H9 (cell line): ENCODE measurements around the gene COL8A2. TPM values are rescaled to one million over a fixed set of nuclear protein-coding genes. Genes with fewer than 3 reads are reported as not detected.

Experiments used
- DNase-seq: peaks from one replicate; pipeline ENCODE4 v3.0.0-alpha.2; 2017
- H2AFZ ChIP-seq: one replicate; pipeline ENCODE4 v1.6.1; 2013; ENCODE audit warnings: mild to moderate bottlenecking, low read length, control low read depth, moderate library complexity
- H2AK5ac ChIP-seq: 2 replicates; pipeline ENCODE4 v1.6.1; 2013; ENCODE audit warnings: low read length, control low read depth, mixed read lengths; ENCODE audit not compliant: insufficient read length
- H2BK120ac ChIP-seq: one replicate; pipeline ENCODE4 v1.6.1; 2013; ENCODE audit warnings: low read depth, mild to moderate bottlenecking, low read length, control low read depth, inconsistent platforms; ENCODE audit not compliant: poor library complexity, severe bottlenecking
- H2BK12ac ChIP-seq: 2 replicates; pipeline ENCODE4 v1.6.1; 2013; ENCODE audit warnings: low read length, control low read depth, mixed read lengths, low read depth; ENCODE audit not compliant: insufficient read length
- H2BK15ac ChIP-seq: 2 replicates; pipeline ENCODE4 v1.6.1; 2013; ENCODE audit warnings: low read depth, low read length, control low read depth
- H2BK20ac ChIP-seq: one replicate; pipeline ENCODE4 v1.6.1; 2013; ENCODE audit warnings: low read depth, mild to moderate bottlenecking, low read length, control low read depth, inconsistent platforms; ENCODE audit not compliant: poor library complexity, severe bottlenecking
- H2BK5ac ChIP-seq: 2 replicates; pipeline ENCODE4 v1.6.1; 2013; ENCODE audit warnings: low read length, control low read depth, mixed read lengths; ENCODE audit not compliant: insufficient read length
- H3K14ac ChIP-seq: 2 replicates; pipeline ENCODE4 v1.6.1; 2013; ENCODE audit warnings: low read length, control low read depth; ENCODE audit not compliant: insufficient read depth
- H3K18ac ChIP-seq: 2 replicates; pipeline ENCODE4 v1.6.1; 2013; ENCODE audit warnings: low read depth, mild to moderate bottlenecking, mixed read lengths, low read length, control low read depth; ENCODE audit not compliant: insufficient read length
- H3K23ac ChIP-seq: 2 replicates; pipeline ENCODE4 v1.6.1; 2013; ENCODE audit warnings: low read length, control low read depth, mixed read lengths, low read depth; ENCODE audit not compliant: insufficient read length
- H3K23me2 ChIP-seq: 2 replicates; pipeline ENCODE4 v1.6.1; 2013; ENCODE audit warnings: low read depth, mild to moderate bottlenecking, mixed read lengths, low read length, control low read depth; ENCODE audit not compliant: insufficient read length, poor library complexity, severe bottlenecking
- H3K27ac ChIP-seq: 2 replicates; pipeline ENCODE4 v1.5.1; 2013; ENCODE audit warnings: low read length, control low read depth, mixed read lengths, low read depth; ENCODE audit not compliant: insufficient read length
- H3K27me3 ChIP-seq: 2 replicates; pipeline ENCODE4 v1.6.1; 2013; ENCODE audit warnings: low read length, control low read depth, inconsistent platforms; ENCODE audit not compliant: insufficient read depth
- H3K4ac ChIP-seq: 2 replicates; pipeline ENCODE4 v1.6.1; 2013; ENCODE audit warnings: low read depth, mild to moderate bottlenecking, control low read depth, inconsistent platforms, low read length, moderate library complexity
- H3K4me1 ChIP-seq: 2 replicates; pipeline ENCODE4 v1.6.1; 2013; ENCODE audit warnings: low read length, control low read depth, inconsistent platforms; ENCODE audit not compliant: insufficient read depth
- H3K4me2 ChIP-seq: 2 replicates; pipeline ENCODE4 v1.6.1; 2013; ENCODE audit warnings: low read length, control low read depth, mixed read lengths; ENCODE audit not compliant: insufficient read length, insufficient read depth
- H3K56ac ChIP-seq: 2 replicates; pipeline ENCODE4 v1.6.1; 2013; ENCODE audit warnings: low read depth, mild to moderate bottlenecking, mixed read lengths, low read length, control low read depth; ENCODE audit not compliant: insufficient read length
- H3K79me1 ChIP-seq: 2 replicates; pipeline ENCODE4 v1.6.1; 2013; ENCODE audit warnings: low read depth, mild to moderate bottlenecking, moderate library complexity, low read length, control low read depth, inconsistent platforms; ENCODE audit not compliant: insufficient read depth, poor library complexity, severe bottlenecking
- H3K79me2 ChIP-seq: 2 replicates; pipeline ENCODE4 v1.6.1; 2013; ENCODE audit warnings: low read length, control low read depth, inconsistent platforms; ENCODE audit not compliant: insufficient read depth
- H3K9ac ChIP-seq: 2 replicates; pipeline ENCODE4 v1.6.1; 2013; ENCODE audit warnings: low read length, control low read depth, mixed read lengths; ENCODE audit not compliant: insufficient read length; ENCODE audit errors: extremely low read depth
- H3K9me3 ChIP-seq: one replicate; pipeline ENCODE4 v1.6.1; 2013; ENCODE audit warnings: low read depth, low read length, inconsistent platforms; ENCODE audit not compliant: control insufficient read depth
- H3T11ph ChIP-seq: one replicate; pipeline ENCODE4 v1.6.1; 2013; ENCODE audit warnings: mild to moderate bottlenecking, low read length, control low read depth, inconsistent platforms
- H4K20me1 ChIP-seq: one replicate; pipeline ENCODE4 v1.6.1; 2013; ENCODE audit not compliant: control insufficient read depth, insufficient read length, insufficient read depth
- H4K5ac ChIP-seq: 2 replicates; pipeline ENCODE4 v1.6.1; 2013; ENCODE audit warnings: low read depth, mild to moderate bottlenecking, mixed read lengths, low read length, control low read depth; ENCODE audit not compliant: insufficient read length
- H4K8ac ChIP-seq: replicated peaks from 2 replicates; pipeline ENCODE4 v1.6.1; 2013; ENCODE audit warnings: low read length, control low read depth, mixed read lengths, low read depth; ENCODE audit not compliant: insufficient read length
- H4K91ac ChIP-seq: 2 replicates; pipeline ENCODE4 v1.6.1; 2013; ENCODE audit warnings: low read depth, mild to moderate bottlenecking, moderate library complexity, mixed read lengths, low read length, control low read depth; ENCODE audit not compliant: insufficient read length
- H3K27ac Mint-ChIP-seq, 3 experiments: 2 replicates in 2 of 3; 3 replicates in 1 of 3; pipeline ENCODE4 v1.8.0; 2020 to 2021; ENCODE audit warnings: mixed read lengths in 3 of 3, mild to moderate bottlenecking in 1 of 3, moderate library complexity in 1 of 3
- H3K27me3 Mint-ChIP-seq: 2 replicates; pipeline ENCODE4 v1.8.0; 2021; ENCODE audit warnings: low read depth, mild to moderate bottlenecking, moderate library complexity, mixed read lengths
- H3K36me3 Mint-ChIP-seq, 3 experiments: 2 replicates in 2 of 3; 3 replicates in 1 of 3; pipeline ENCODE4 v1.8.0; 2020 to 2021; ENCODE audit warnings: low read depth in 3 of 3, mixed read lengths in 3 of 3; ENCODE audit not compliant: insufficient read depth in 1 of 3
- H3K4me1 Mint-ChIP-seq, 2 experiments: 2 replicates each; pipeline ENCODE4 v1.8.0; 2020; ENCODE audit warnings: mixed read lengths in 2 of 2
- H3K4me3 Mint-ChIP-seq, 2 experiments: 2 replicates in 1 of 2; 3 replicates in 1 of 2; pipeline ENCODE4 v1.8.0; 2020 to 2021; ENCODE audit warnings: mild to moderate bottlenecking in 2 of 2, mixed read lengths in 2 of 2, moderate library complexity in 1 of 2
- H3K9me3 Mint-ChIP-seq, 2 experiments: 2 replicates in 1 of 2; 3 replicates in 1 of 2; pipeline ENCODE4 v1.8.0; 2020; ENCODE audit warnings: mild to moderate bottlenecking in 2 of 2, mixed read lengths in 2 of 2, moderate library complexity in 1 of 2
- CTCF ChIP-seq: fragments of 200-600 bp; sonication (generic); conservative IDR thresholded peaks from 3 replicates; pipeline ENCODE4 v1.8.0; 2021; ENCODE audit warnings: antibody characterized with exemption, mild to moderate bottlenecking
- WGBS: extraction: QIAGEN DNeasy Blood & Tissue Kit; methylation state at CpG from one replicate; pipeline ENCODE4 v1.1.7; 2013; ENCODE audit warnings: missing lambda C conversion rate, low lambda C conversion rate, mixed read lengths; ENCODE audit not compliant: insufficient read length; ENCODE audit errors: extremely low coverage; 5-methylcytosine and 5-hydroxymethylcytosine counted together
- total RNA-seq: library from RNA; stranded (reverse); gene quantifications from 2 replicates; pipeline ENCODE4 v1.2.1, GENCODE V29; 2021

Gene COL8A2
- total RNA-seq, 1 experiment from 2014 or later, result 1.5 TPM

- Histone ChIP-seq H3K9me3 (no peaks in the 10 kb centered on the region), H3K23ac (no peak overlapping the region), H3K56ac (no peak overlapping the region), H2BK20ac (no peak overlapping the region), H3K79me1 (no peaks in the 10 kb centered on the region), H3K18ac (no peak overlapping the region), H2BK12ac (no peak overlapping the region), H2BK15ac (no peak overlapping the region), H3K27ac (no peak overlapping the region), H3K23me2 (no peaks in the 10 kb centered on the region), H2AK5ac (no peak overlapping the region), H4K20me1 (no peaks in the 10 kb centered on the region), H4K8ac (no peak overlapping the region), H3K27me3 (no peaks in the 10 kb centered on the region), H3T11ph (no peak overlapping the region), H3K79me2 (no peaks in the 10 kb centered on the region), H4K5ac (no peak overlapping the region), H4K91ac (no peak overlapping the region), H3K4me2 (no peak overlapping the region), H2BK5ac (no peak overlapping the region), H2BK120ac (no peak overlapping the region), H3K4ac (no peak overlapping the region), H2AFZ (no peak overlapping the region), H3K14ac (no peak overlapping the region), H3K9ac (no peak overlapping the region), H3K4me1 (no peaks in the 10 kb centered on the region)
- H3K4me3 Mint-ChIP-seq, result no peak overlapping the region
- H3K4me1 Mint-ChIP-seq, result peaks cover 5 to 25% of the 10 kb centered on the region in 2 experiments
- DNase-seq, result no peak
- H3K9me3 Mint-ChIP-seq, result no peaks in the 10 kb centered on the region
- WGBS, result no CpG with 5 or more reads among the region's 5 CpGs
- no peak for TF ChIP-seq CTCF
- H3K27ac Mint-ChIP-seq, result peak overlapping the region in 2 of 3 experiments; percentile 28 to 64; a peak in 2 of 7 replicates
- H3K27me3 Mint-ChIP-seq, result no peaks in the 10 kb centered on the region; the same call in none of the 2 replicates
- H3K36me3 Mint-ChIP-seq, result no peaks in the 10 kb centered on the region
These were observed 10.7 kb downstream of the COL8A2 start for GRCh38 chr1:36114371-36114770.
